Femur (tissue), 1 donor: ENCODE results near the gene EXOC7.

Experiments
- DNase-seq: peaks from one replicate; pipeline ENCODE4 v3.0.0-alpha.2; 2017

Gene EXOC7

DNA sequence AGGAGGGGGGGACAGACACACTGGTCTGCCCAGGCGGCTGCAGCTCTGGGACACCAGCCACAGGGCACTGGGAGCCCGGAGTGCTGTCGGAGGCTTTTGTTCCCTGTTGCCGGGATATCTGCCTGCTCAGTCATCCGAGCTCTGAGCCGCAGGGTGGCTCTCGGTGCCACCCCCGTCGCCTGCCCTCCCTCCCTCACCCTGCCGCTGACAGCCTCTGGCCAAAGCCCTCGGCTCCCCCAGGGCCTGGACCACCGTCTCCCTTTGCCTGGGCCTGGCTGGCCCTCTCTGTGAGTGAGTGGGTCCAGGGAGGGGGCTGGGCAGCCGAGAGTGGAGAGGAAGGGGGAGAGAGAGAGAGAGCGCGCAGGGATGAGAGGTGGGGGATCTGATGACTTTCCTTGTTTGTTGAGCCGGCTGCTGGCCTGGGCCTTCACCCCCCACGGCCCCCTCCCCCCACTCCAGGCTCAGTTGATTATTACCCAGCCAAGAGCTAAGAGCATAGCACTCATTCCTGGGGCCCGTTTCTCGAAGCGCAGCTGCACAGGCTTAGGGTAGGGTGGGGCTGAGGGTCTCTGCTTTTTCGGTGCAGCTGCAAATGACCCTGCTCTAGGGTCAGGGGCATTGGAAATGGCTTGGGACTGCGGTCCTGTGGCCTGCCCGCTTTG lies 34.8 kb upstream of the EXOC7 start:
- peak; percentile 23 for DNase-seq

DNA sequence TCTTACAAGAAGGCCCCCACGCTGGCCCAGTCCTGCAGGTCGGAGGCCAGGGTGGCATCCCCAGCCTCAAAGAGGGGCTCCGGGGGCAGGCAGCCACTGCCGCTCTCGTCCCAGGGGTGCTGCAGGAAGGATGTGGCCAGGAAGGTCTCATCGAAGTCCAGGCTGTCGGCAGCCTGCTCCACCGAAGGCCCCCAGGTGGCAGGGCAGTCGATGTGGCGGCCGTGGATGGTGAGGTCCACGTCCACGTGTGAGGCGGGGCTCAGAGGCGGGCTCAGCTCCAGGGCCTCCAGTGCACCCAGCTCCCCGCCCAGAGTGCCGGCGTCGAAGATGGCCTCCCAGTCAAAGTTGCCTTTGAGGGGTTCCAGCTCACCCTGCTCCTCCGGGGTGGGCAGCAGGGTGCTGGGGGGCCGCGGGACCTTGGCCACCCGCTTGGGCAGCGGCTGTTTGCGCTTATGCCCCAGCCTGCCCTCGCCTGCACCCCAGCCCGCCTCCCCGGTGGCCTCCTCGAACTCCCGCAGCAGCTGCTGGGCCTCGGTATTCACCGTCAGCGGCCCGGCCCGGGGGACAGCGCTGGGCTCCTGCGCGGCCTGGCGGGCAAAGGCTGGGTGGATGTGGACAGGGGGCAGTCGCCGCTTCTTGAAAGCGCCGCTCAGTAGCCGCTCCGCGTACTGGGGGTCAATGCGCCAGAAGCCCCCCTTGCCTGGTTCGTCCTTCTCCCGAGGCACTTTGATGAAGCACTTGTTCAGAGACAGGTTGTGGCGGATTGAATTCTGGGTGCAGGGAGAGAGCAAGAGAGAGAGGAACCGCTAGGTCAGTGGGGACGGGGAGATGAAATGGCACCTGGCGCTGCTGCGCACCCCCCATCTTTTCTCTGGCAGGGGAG lies 34.0 kb upstream of the EXOC7 start:
- DNase-seq = no peak

DNA sequence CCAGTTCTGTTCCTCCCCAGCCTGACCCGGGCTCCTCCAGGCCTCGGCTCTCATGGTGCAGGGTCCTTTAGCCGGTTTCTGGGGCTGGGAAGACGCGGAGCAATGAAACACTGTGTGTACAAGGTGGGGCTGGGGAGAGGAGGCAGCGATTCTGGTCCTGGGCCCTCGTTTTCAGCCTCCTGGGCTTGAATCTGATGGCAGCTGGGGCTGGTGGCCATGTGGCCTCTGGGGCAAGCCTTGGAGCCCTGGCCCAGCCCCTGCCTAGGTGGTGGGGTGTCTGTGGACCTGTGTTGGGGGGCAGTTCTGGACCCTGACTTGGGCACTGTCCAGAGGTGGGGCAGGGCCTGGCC lies 33.4 kb upstream of the EXOC7 start:
- DNase-seq = no peak

DNA sequence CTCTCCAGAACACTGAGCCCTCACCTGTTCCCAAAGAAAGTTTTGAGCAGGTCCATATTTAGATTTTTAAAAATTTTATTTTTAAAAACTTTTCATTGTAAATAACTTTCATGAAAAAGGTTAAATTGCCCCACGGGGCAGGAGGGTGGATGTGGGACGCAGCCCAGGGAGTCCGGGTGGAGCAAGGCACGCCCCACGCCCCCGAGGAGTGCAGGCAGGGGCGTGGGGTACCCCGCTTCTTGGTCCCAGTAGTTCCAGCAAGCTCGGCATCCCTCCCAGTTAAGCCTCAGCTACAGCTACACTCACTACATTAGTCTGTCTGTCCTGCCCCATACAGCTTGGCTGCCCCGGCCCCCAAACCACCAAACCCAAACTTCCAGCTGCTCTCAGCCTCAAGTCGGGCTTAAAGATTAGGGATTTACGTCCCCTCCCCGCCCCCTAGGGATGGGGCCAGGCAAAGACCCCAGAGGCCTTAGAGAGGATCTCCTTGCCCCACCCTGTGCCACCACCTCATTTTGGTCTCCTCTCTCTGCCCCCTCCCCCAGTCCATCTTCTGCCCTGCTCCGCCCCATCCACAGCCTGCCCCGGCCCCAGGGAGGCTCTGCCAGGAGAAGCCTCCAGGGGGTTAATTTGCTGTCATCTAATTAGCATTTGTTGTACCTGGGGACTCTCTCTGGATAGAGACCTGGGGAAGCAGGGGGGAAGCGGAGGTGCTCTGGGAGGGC lies 32.9 kb upstream of the EXOC7 start:
- no peak for DNase-seq

DNA sequence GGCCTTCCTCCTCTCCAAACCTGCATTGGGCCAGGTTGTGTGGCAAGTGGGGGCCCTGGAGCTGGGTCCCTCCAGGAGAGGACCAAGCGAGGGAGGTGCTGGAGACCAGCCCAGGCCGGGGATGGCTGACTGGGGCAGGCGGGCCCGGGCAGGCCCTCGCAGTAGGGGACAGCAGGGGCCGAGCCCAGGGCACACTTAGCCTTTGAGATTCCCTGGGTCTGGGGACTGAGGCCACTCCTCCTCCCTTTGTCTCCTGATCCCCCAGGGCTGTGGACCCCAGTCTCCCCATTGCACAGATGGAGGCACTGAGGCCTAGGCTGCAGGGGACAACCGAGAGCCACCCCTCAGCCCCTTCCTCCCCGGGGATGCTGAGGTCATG lies 32.2 kb upstream of the EXOC7 start:
- no peak for DNase-seq

DNA sequence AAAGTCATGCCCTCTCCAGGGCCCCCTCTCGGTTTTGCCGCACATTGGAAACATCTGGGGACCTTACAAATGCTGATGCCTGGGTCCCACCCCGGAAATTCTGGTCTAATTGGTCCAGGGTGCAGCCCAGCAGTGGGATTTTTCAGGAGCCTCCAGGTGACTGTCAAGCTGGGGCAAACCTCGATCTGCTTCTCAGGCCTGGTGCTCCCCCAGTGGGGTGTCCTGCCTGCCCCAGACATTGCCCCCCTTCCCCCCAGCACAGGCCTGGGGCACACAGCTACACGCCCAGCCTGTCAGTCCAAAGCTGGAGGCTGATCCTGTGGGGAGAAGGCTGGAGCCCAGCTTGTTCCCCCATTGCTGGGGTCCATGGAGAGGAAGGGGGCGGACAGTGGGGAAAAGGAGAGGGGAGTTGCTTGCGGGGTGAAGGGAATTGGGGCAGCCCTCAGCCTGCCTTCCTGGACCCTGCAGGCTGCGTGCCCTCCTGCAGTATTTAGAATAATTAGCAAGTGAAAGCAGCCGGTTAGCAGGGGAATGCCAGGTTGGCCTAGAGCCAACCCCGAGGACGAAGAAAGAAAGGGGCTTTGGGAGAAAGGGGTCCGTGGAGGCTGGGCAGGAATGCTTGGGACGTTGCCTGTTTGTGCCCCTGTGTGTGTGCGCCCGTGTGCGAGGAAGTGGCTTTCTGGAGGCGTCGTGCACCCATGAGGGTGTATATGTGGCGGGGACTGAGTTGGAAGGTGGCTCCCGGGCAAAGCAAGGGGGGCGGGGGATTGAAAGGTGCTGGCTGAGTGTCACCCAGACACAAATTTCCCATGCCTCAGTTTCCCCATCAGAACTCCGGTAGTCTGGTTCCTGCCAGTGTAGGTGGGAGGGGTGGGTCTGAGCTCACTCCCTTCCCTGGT lies 31.6 kb upstream of the EXOC7 start:
- no peak for DNase-seq

DNA sequence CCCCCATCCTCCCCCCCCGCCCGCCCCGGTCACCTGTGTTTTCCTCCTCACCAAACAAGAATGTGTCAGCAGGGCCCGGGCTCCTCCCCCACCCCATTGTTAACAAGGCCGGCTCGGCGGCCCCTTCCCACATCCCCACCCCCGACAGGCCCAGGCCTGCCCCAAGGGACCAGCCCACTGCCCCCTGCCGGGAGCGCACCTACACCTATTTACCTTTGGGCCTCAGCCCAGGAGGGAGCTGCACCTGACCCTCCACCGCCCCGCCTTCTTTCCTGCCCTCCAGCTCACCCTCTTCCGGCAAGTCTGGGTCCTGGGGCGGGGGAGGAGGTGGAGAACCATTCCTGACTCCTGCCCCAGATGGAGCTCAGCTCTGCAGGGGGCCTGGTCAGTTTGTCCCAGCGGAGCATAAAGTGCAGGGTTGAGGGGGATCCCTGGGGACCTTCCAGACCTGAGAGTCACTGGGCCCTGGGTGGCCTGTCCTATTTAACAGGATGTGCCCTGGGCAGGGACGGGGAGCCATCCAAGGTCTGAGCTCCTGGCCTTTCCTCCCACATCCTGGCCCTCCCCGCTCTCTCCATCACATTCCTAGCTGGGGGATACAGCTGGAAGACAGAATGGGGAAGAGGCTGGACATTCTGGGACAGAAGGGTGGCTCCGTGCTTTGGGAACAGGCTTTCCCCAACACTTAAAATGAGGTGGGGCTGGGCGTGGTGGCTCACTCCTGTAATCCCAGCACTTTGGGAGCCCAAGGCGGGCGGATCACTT lies 29.2 kb upstream of the EXOC7 start:
- no peak for DNase-seq

DNA sequence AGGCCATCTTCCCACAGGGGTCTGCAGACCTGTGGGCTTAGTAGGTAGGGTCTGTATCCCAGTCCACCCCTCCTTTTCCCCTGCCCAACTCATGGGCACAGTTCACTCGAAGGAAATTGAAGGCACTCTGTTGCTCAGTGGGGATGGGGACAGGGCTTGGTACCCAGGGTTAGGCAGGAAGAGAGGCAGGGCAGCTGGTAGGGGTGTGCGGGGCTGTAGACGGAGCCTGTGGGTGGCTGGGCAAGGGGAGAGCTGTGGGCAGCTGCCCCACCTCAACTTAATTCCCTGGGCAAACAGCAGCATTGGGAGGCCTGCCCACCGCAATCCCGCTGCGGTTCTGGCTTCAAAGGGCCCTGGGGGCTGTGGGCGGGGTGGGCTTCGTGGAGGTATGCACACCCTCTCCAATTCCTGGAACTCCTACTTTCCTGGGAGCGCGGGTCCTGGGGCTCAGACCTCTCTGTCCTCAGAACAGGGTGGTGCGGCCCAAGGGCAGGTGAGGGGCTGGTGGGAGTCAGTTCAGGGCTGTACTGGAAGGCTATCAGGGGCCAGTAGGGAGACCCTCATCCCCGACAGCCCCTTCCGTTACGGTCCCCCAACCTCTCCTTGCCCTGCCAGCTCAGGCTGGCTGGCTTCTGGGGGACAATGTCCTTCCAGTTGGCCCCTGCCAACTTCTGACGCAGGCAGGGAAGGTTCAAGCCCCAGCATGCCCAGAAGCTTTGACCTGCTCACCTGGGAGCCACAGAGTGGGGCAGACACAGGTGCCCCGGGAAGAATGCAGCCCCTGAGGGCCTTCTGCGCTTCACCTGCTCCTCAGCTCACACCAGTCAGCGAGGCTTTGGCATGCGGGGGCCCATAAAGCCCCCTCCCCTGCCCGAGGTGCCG lies 28.3 kb upstream of the EXOC7 start:
- no peak for DNase-seq

DNA sequence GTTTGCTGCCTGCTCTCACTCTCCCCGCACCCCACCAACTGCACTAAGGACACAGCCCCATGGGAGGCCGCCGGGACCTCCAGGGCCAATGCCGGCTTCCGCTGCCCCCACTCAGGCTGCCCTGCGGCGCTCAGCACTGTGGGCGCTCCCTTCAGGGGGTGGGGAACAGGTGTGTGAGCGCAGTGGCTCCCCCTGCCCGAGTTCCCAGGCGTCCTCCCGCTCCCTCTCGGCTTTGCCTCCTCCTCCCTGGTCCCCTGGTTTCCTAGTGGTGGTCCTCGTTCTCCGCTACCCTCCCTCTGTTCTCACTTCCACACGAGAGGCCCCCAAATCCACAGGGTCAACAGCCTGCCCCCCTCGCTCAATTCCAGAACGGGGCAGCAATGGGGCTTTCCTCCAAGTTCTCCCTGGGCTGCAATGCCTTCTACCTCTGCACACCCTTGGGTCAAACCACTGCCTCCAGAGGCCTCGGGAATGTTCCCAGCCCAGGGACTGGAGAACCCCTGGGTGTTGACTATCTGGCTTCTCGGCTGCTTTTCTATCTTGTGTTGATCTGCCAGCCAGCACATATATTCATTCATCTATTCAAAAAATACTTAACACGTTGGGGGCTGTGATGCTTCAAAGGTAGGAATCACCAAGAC lies 27.6 kb upstream of the EXOC7 start:
- no peak for DNase-seq

DNA sequence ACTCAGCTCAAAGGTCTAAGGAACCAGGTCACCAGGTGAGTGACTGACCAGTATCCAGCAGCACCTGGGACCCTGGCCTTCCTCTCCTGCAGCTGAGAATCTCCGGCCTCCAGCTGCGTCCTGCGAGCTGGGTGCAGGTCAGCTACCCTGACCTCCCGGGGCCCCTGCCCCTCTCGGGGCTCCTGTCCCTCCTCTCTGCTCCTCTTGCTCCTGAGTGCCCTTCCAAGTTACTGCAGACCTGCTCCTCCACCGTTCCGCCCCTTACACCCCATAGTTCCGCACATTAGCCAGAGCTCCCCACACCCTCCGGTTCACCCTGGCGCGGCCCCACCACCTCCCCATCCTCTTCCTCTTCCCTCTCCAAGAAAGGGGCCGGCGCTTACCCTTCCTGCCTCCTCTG lies 26.9 kb upstream of the EXOC7 start:
- DNase-seq = no peak

DNA sequence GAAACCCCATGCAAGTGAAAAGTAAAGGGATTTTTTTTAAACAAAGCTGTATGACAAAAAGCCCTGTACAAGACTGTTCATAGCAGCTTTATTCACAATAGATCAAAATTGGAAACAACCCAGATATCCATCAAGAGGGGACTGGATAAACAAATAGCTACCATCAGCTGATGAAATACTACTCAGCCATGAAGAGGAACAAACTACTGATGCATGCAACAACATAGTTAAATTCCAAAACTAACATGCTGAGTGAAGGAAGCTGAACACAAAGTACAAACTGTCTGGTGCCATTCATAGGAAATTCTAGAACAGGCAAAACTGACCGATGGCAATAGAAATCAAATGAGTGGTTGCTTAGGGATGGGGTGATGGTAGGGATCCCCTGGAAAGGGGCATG lies 22.3 kb upstream of the EXOC7 start:
- DNase-seq = no peak

DNA sequence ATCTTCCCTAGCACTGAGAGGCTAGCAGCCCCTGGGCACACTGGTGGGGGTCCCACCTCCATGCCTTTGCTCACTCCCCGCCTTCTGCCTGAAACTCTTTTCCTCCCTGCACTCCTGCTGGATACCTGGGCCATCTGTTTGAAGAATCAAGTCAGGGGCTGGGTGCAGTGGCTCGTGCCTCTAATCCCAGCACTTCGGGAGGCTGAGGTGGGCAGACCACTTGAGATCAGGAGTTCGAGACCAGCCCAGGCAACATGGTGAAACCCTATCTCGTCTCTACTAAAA lies 21.7 kb upstream of the EXOC7 start:
- no peak for DNase-seq

DNA sequence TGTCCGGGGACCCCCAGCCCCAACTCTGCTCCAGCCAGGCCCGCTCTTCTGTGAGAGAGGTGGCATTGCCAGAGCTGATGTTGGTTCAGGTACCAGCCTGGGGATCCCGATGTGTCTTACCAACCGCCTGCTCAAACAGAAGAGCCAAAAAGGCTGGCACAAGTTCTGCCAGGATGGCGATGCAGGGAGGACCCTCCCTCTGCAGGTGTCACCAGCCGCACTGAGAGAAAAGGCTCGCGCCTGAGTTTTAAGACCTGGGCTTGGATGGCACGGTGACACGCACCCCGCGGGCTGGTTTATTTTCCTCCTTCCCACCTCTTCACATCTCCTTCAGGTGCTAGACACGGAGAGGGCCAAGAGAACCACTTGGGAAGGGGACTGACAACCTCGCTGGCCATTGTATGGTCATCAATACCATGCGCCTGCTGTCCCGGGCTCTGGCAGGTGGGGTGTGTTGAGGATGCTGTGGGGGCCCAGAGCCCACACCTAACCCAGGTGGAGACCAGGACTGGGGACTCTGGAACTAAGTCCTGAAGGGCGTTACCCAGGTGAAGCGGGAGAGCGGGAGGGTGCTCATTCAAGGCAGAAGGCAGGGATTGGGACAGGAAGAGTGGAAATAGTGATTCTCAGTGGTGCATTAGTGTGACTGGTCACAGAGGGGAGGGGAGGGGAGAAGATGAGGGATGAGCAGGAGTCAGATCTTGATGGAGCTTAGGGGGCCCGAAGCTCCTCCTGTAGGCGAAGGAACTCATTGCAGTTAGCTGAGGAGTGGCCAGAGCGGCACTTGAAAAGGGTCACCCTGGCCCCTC lies 21.2 kb upstream of the EXOC7 start:
- DNase-seq = no peak

DNA sequence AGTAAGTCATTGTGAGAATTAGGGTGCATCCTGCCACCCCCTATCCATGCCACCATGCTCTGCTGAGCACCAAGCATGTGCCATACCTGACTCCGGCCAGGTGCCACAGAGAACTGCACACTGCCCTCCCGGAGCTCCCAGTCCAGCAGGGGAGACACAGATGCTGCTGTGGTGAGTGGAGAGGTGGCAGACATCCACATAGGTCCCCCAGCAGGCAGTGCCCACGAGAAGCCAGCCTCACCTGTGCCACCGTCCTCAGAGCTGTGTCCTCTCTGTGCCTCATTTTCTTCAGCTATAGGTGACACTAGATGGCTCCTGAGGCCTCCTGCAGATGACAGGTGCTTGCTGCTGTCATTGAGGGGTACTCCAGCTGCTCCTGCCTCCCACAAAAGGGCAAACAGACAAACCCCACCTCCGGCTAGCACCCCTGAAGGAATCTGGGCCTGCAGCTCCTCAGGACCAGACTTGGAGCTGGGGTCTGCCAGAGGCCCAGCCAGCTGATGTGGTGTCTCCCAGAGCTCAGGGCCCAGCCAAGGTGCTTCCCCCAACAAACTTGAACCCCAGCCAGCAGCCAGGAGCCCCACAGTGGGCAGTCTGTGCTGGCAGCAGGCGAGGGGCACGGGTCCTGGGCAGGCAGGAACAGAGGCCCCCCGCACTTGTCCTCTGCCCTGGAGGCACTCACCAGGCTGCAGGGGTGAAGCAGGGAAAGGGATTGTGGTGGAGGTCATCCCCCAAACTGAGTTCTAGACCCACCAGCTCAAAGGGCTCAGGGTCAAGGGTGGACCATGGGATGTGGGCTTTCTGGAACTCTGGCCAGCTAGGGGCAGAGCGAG lies 20.4 kb upstream of the EXOC7 start:
- DNase-seq = no peak

DNA sequence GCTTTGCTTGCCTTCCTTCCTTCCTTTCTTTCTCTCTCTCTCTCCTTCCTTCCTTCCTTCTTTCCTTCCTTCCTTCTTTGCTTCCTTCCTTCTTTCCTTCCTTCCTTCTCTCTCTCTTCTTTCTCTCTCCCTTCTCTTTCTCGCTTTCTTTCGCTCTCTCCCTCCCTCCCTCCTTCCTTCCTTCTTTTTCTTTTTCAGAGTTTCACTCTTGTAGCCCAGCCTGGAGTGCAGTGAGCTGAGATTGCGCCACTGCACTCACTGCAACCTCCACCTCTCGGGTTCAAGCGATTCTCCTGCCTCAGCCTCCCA lies 19.6 kb upstream of the EXOC7 start:
- no peak for DNase-seq

DNA sequence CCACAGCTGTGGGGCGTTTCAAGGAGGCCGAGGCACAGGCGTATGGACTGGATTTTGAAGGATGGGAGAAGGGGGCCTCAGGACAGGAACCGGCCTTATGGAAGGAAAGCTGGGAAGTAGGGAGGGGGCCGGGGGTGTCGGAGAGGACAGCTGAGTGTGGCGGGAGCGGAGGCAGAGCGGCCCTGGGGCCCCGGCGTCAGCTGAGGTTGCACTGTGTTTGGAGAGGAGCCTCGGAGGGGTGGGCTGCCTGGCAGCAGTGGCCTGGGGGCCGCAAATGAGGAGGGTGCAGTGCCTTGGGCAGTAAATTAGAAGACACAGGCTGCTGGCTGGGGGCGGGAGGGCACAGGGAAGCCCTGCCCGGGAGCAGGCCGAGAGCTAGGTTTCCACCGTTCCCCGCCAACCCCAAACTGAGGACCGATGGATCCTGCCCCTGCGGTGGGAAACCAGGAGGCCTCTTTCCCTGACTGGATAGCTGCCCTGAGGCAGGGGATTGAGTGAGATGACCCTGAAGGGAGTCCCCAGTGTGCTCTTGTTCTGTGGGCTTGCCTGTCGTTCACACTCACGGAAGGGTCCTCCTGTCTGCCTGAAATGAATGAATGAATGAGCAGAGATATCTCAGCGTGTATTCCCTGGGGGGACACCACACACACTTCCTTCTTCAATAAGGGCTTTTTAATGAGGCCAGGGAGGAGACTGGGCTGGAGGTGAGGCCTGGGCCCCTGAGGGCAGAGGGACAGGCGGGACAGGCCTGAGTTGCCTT lies 19.0 kb upstream of the EXOC7 start:
- DNase-seq = no peak

DNA sequence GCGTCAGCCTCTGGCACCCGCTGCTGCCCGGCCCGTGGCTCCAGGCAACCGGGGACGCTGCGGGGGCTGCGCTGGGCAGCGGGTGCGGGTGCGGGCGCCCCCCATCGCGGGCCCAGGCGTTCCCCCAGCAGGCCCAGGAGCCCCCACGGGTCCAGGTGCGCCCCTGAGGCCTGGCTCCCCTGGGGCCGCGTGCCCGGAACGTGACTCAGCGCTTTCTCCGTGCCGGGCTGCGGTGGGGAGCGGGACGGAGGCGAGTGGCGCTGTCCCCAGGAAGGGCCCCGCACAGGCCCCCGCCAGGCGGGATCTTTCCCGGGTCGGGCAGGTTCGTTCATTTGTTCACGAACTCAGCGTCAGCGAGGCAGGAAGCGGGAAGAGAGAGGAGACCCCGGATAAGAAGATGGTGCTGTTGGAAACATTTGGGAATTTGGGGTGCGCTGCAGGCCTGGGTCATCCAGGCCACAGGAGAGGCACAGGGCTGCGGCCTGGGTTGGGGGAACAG lies 18.4 kb upstream of the EXOC7 start:
- DNase-seq = no peak

DNA sequence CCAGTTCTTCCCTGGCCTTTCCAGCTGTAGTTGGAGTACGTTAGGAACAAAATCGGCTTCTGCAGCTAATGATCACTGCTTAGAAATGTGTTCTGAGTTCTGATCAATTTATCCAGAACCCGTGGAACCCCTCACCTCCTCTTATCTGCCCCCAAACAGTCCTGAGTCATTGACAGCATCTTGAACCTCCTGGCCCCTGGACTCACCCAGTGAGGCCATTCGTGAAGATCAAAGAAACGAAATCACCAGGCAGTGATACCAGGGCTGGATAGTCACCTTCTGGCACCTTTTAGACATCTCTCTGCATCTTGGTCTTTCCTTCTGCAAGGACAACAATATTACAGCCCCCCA lies 17.0 kb upstream of the EXOC7 start:
- DNase-seq = no peak
